Measurements from ENCODE around the gene RDM1.

DNA sequence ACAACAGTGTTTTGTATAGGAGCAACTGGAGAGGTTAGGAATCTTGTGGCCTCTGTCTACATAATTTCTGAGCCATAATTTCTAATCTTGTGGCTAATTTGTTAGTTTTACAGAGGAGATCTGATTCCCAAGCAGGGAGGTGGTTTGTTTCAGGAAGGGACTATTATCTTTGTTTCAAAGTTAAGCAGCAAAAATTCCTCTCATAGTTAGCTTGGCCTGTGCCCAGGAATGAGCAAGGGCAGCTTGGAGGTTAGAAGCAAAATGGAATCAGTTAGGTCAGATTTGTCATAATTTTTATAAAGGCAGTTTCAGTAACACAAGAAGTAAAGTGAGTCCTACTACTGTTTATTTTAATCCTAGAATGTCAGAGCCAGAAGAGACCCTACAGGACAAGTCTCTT, 2.0 kb upstream of the RDM1 start:
- no peak for TF ChIP-seq JUND (IDR thresholded peaks at IDR 0.05)
- TF ChIP-seq, protein P1, sequence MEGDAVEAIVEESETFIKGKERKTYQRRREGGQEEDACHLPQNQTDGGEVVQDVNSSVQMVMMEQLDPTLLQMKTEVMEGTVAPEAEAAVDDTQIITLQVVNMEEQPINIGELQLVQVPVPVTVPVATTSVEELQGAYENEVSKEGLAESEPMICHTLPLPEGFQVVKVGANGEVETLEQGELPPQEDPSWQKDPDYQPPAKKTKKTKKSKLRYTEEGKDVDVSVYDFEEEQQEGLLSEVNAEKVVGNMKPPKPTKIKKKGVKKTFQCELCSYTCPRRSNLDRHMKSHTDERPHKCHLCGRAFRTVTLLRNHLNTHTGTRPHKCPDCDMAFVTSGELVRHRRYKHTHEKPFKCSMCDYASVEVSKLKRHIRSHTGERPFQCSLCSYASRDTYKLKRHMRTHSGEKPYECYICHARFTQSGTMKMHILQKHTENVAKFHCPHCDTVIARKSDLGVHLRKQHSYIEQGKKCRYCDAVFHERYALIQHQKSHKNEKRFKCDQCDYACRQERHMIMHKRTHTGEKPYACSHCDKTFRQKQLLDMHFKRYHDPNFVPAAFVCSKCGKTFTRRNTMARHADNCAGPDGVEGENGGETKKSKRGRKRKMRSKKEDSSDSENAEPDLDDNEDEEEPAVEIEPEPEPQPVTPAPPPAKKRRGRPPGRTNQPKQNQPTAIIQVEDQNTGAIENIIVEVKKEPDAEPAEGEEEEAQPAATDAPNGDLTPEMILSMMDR (IDR thresholded peaks at IDR 0.05): no peak
- no peak for TF ChIP-seq TCF12 (IDR thresholded peaks at IDR 0.05)
- TF ChIP-seq, protein P2, sequence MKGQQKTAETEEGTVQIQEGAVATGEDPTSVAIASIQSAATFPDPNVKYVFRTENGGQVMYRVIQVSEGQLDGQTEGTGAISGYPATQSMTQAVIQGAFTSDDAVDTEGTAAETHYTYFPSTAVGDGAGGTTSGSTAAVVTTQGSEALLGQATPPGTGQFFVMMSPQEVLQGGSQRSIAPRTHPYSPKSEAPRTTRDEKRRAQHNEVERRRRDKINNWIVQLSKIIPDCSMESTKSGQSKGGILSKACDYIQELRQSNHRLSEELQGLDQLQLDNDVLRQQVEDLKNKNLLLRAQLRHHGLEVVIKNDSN (IDR thresholded peaks at IDR 0.05; ENCODE audit: borderline replicate concordance, low read depth): no peak
- TF ChIP-seq POLR2AphosphoS5 (IDR thresholded peaks at IDR 0.05; ENCODE audit: low read depth, low read length): no peak
- TF ChIP-seq RAD21 (IDR thresholded peaks at IDR 0.05; ENCODE audit: low read length): no peak
- TF ChIP-seq, protein P3, sequence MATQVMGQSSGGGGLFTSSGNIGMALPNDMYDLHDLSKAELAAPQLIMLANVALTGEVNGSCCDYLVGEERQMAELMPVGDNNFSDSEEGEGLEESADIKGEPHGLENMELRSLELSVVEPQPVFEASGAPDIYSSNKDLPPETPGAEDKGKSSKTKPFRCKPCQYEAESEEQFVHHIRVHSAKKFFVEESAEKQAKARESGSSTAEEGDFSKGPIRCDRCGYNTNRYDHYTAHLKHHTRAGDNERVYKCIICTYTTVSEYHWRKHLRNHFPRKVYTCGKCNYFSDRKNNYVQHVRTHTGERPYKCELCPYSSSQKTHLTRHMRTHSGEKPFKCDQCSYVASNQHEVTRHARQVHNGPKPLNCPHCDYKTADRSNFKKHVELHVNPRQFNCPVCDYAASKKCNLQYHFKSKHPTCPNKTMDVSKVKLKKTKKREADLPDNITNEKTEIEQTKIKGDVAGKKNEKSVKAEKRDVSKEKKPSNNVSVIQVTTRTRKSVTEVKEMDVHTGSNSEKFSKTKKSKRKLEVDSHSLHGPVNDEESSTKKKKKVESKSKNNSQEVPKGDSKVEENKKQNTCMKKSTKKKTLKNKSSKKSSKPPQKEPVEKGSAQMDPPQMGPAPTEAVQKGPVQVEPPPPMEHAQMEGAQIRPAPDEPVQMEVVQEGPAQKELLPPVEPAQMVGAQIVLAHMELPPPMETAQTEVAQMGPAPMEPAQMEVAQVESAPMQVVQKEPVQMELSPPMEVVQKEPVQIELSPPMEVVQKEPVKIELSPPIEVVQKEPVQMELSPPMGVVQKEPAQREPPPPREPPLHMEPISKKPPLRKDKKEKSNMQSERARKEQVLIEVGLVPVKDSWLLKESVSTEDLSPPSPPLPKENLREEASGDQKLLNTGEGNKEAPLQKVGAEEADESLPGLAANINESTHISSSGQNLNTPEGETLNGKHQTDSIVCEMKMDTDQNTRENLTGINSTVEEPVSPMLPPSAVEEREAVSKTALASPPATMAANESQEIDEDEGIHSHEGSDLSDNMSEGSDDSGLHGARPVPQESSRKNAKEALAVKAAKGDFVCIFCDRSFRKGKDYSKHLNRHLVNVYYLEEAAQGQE (IDR thresholded peaks at IDR 0.05; ENCODE audit: low read depth, low read length): no peak
- TF ChIP-seq SIN3A (IDR thresholded peaks at IDR 0.05; ENCODE audit: borderline replicate concordance, low read depth, low read length): no peak
